Lower leg skin (tissue), 3 donors: ENCODE measurements around the gene NPEPPS.

Source experiments
- CTCF ChIP-seq, 3 donors: fragments of 450-650 bp; IDR thresholded peaks; one replicate each; pipeline ENCODE4 v1.5.1; 2016; ENCODE audit warnings: antibody characterized with exemption in 3 of 3, mild to moderate bottlenecking in 3 of 3, moderate library complexity in 2 of 3
- POLR2A ChIP-seq, 2 donors: fragments of 450-650 bp; IDR thresholded peaks; one replicate each; pipeline ENCODE4 v1.6.1; 2016 to 2017; ENCODE audit warnings: antibody characterized with exemption in 2 of 2, mild to moderate bottlenecking in 1 of 2, moderate library complexity in 1 of 2

GRCh38 chr17:47653442-47653841 lies 122.5 kb downstream of the NPEPPS start:
- no peak for TF ChIP-seq CTCF (IDR thresholded peaks at IDR 0.05)
- TF ChIP-seq POLR2A (IDR thresholded peaks at IDR 0.05): no peak
